CD14-positive monocyte (primary cell): ENCODE results near the gene ARL16. TPM values are rescaled to one million over a fixed set of nuclear protein-coding genes. Genes with fewer than 3 reads are reported as not detected.

ENCODE experiments used
- DNase-seq, 3 donors: peaks; one replicate each; pipeline ENCODE4 v3.0.0-alpha.2; 2011 to 2022
- H2AFZ ChIP-seq: 2 replicates; pipeline ENCODE4 v1.6.0; 2012; ENCODE audit warnings: mild to moderate bottlenecking, low read depth, low read length, inconsistent platforms; ENCODE audit not compliant: insufficient read depth, poor library complexity, severe bottlenecking
- H3K27ac ChIP-seq, 2 donors: 1 replicate in 1 of 2; 2 replicates in 1 of 2; pipeline ENCODE4 v1.5.1; 2012 to 2013; ENCODE audit warnings: low read length in 2 of 2, control low read depth in 1 of 2, inconsistent platforms in 1 of 2, low read depth in 1 of 2, mild to moderate bottlenecking in 1 of 2
- H3K27me3 ChIP-seq, 2 donors: one replicate each; pipeline versions ENCODE4 v1.6.0 to v1.6.1; 2011 to 2013; ENCODE audit warnings: low read length in 2 of 2; ENCODE audit not compliant: control insufficient read depth in 2 of 2, insufficient read depth in 2 of 2
- H3K36me3 ChIP-seq, 2 donors: replicated peaks in 1 of 2; 1 replicate in 1 of 2; 2 replicates in 1 of 2; pipeline versions ENCODE4 v1.5.1 to v1.6.1; 2012 to 2013; ENCODE audit warnings: low read length in 2 of 2, control low read depth in 1 of 2, inconsistent platforms in 1 of 2, mild to moderate bottlenecking in 1 of 2; ENCODE audit not compliant: insufficient read depth in 2 of 2, control insufficient read depth in 1 of 2
- H3K4me1 ChIP-seq, 2 donors: 1 replicate in 1 of 2; 2 replicates in 1 of 2; pipeline versions ENCODE4 v1.5.1 to v1.6.1; 2012 to 2013; ENCODE audit warnings: low read length in 2 of 2, control low read depth in 1 of 2, inconsistent platforms in 1 of 2, mild to moderate bottlenecking in 1 of 2, moderate library complexity in 1 of 2; ENCODE audit not compliant: insufficient read depth in 2 of 2, control insufficient read depth in 1 of 2
- H3K4me2 ChIP-seq: replicated peaks from 2 replicates; pipeline ENCODE3; 2012; ENCODE audit warnings: low read length, moderate library complexity, mild to moderate bottlenecking; ENCODE audit not compliant: poor library complexity, severe bottlenecking; ENCODE audit errors: extremely low read depth
- H3K4me3 ChIP-seq, 3 experiments: fragments of 200-600 bp in 1 of 3; sonication (generic) in 1 of 3; replicated peaks in 1 of 3; 1 replicate in 2 of 3; 2 replicates in 1 of 3; pipeline ENCODE4 v1.5.1; 2011 to 2013; ENCODE audit warnings: low read length in 3 of 3, mild to moderate bottlenecking in 3 of 3, control low read depth in 2 of 3, low read depth in 2 of 3, inconsistent platforms in 1 of 3, moderate library complexity in 1 of 3
- H3K79me2 ChIP-seq: 2 replicates; pipeline ENCODE4 v1.6.0; 2012; ENCODE audit warnings: mild to moderate bottlenecking, control low read depth, inconsistent platforms, low read length, moderate library complexity; ENCODE audit not compliant: insufficient read depth
- H3K9ac ChIP-seq: 2 replicates; pipeline ENCODE4 v1.6.0; 2017; ENCODE audit warnings: low read length, mild to moderate bottlenecking; ENCODE audit not compliant: insufficient read depth, poor library complexity, severe bottlenecking
- H3K9me3 ChIP-seq, 2 donors: replicated peaks in 1 of 2; 1 replicate in 1 of 2; 2 replicates in 1 of 2; pipeline versions ENCODE4 v1.5.1 to v1.6.1; 2012 to 2013; ENCODE audit warnings: low read length in 2 of 2, control low read depth in 1 of 2; ENCODE audit not compliant: control insufficient read depth in 1 of 2, insufficient read depth in 1 of 2
- H4K20me1 ChIP-seq: 2 replicates; pipeline ENCODE4 v1.6.0; 2012; ENCODE audit warnings: mild to moderate bottlenecking, low read length, control low read depth, moderate library complexity; ENCODE audit not compliant: insufficient read depth
- H3K27ac Mint-ChIP-seq, 7 donors: one replicate each; pipeline ENCODE4 v1.8.0; 2020; ENCODE audit warnings: mild to moderate bottlenecking in 7 of 7, mixed read lengths in 7 of 7, moderate library complexity in 6 of 7, inconsistent platforms in 2 of 7
- H3K27me3 Mint-ChIP-seq, 3 donors: one replicate each; pipeline ENCODE4 v1.8.0; 2021 to 2022; ENCODE audit warnings: low read depth in 3 of 3, mild to moderate bottlenecking in 3 of 3, mixed read lengths in 3 of 3, moderate library complexity in 3 of 3, inconsistent platforms in 1 of 3
- H3K36me3 Mint-ChIP-seq, 2 donors: one replicate each; pipeline ENCODE4 v1.8.0; 2020; ENCODE audit warnings: mixed read lengths in 2 of 2, inconsistent platforms in 1 of 2, mild to moderate bottlenecking in 1 of 2
- H3K4me1 Mint-ChIP-seq: one replicate; pipeline ENCODE4 v1.8.0; 2020; ENCODE audit warnings: mild to moderate bottlenecking, mixed read lengths
- H3K4me3 Mint-ChIP-seq, 2 donors: one replicate each; pipeline ENCODE4 v1.8.0; 2020; ENCODE audit warnings: mild to moderate bottlenecking in 2 of 2, mixed read lengths in 2 of 2, moderate library complexity in 1 of 2
- H3K9me3 Mint-ChIP-seq, 7 donors: one replicate each; pipeline ENCODE4 v1.8.0; 2020 to 2022; ENCODE audit warnings: mixed read lengths in 7 of 7, mild to moderate bottlenecking in 6 of 7, moderate library complexity in 6 of 7, inconsistent platforms in 2 of 7
- WGBS: methylation state at CpG from one replicate; pipeline ENCODE4 v1.1.5; 2013; ENCODE audit warnings: missing lambda C conversion rate; ENCODE audit not compliant: insufficient coverage; 5-methylcytosine and 5-hydroxymethylcytosine counted together
- intact Hi-C, 2 donors: fragments of 100-400 bp; cut with micrococcal nuclease; formaldehyde crosslinking; loops; one replicate each; pipeline versions ENCODE4 v1.15.0 to v1.15.1; 2023
- polyA plus RNA-seq, 3 donors: library from polyadenylated mRNA; depleted of rRNA in 1 of 3; unstranded in 2 of 3; stranded (reverse) in 1 of 3; fragments of 300-500 nt in 2 of 3; fragments of >200 nt in 1 of 3; fragmentation: Illumina TruSeq in 2 of 3; gene quantifications; 1 replicate in 2 of 3; 2 replicates in 1 of 3; pipeline ENCODE4 v1.2.3, GENCODE V29; 2012 to 2021
- TF ChIP-seq, protein P1 (sequence below): fragments of 200-600 bp; IDR thresholded peaks from one replicate; pipeline ENCODE4 v1.8.0; 2022; ENCODE audit warnings: antibody characterized with exemption, mild to moderate bottlenecking

The ARL16 gene
- polyA plus RNA-seq, 3 donors: 17.6 to 43.0 (median 28.7) TPM

DNA sequence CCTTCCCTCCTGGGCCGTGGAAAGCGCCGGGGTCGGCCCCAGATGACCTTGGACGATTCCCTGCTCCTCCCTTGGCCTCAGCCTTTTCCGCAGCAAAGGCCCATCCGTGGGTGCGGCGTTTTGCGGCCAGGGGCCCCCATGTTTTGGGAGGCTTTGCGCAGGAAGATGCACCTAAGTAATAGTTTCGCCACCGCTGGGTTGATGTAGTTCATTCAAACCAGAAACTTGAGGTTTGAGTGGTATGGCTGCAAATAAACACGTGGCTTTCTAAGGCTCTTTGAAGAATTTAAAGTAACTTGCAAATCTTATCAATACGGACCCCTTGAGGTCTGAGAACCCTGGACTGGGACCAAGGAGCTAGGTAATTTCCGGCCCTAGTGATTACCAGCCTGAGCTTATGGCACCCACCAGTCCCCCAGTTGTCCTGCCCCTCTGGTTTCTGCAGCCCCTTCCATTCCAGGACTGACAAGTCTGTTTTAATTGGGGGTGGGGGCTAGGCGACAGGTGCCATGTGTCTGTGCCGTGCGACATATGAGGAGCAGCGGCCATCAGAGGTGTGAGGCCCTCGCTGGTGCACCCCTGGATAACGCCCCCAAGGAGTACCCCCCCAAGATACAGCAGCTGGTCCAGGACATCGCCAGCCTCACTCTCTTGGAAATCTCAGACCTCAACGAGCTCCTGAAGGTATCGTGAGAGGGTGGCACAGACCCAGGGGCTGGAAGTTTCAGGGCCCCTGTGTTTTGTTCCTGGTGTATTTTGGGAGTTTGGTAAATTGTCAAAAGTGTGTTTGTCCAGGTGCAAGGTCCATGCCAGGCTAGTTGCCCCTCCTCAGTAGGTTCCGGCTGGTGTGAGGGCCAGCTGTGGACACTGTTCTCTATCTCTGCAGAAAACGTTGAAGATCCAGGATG lies 20.4 kb upstream of the ARL16 start:
- intact Hi-C loops: loop anchor here (1.0 to 5.0 kb wide), 3 partner anchors 20 to 37 kb away; partner anchors contain the start of genes ARL16 (in 1 of the 2), CCDC137 (in 1 of the 2), HGS (in 1 of the 2) and OXLD1 (in 1 of the 2)
- no peak for DNase-seq

More for the DNA sequence above, 20.4 kb upstream of the ARL16 start:
- Histone ChIP-seq H3K4me3 (peak overlapping the region; percentile 67 to 89 (median 84)), H3K36me3 (peaks cover 34 to 53% of the 10 kb centered on the region in 2 donors), H3K4me2 (peak overlapping the region; percentile 86), H3K9ac (peak overlapping the region; percentile 97), H4K20me1 (peaks cover 31% of the 10 kb centered on the region), H3K27me3 (no peaks in the 10 kb centered on the region), H3K27ac (peak overlapping the region in 1 of 2 donors; percentile 97), H3K4me1 (peaks cover 22 to 32% of the 10 kb centered on the region in 2 donors), H3K9me3 (no peaks in the 10 kb centered on the region), H3K79me2 (peaks cover 55% of the 10 kb centered on the region), H2AFZ (peak overlapping the region; percentile 96)
- H3K36me3 Mint-ChIP-seq: peaks cover 35 to 66% of the 10 kb centered on the region in 2 donors
- TF ChIP-seq, protein P1, sequence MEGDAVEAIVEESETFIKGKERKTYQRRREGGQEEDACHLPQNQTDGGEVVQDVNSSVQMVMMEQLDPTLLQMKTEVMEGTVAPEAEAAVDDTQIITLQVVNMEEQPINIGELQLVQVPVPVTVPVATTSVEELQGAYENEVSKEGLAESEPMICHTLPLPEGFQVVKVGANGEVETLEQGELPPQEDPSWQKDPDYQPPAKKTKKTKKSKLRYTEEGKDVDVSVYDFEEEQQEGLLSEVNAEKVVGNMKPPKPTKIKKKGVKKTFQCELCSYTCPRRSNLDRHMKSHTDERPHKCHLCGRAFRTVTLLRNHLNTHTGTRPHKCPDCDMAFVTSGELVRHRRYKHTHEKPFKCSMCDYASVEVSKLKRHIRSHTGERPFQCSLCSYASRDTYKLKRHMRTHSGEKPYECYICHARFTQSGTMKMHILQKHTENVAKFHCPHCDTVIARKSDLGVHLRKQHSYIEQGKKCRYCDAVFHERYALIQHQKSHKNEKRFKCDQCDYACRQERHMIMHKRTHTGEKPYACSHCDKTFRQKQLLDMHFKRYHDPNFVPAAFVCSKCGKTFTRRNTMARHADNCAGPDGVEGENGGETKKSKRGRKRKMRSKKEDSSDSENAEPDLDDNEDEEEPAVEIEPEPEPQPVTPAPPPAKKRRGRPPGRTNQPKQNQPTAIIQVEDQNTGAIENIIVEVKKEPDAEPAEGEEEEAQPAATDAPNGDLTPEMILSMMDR: no peak
- peak overlapping the region in 6 of 7 donors; percentile 42 to 93 (median 74) for H3K27ac Mint-ChIP-seq
- H3K9me3 Mint-ChIP-seq: peaks cover 0 to 2% (median 0%) of the 10 kb centered on the region in 7 donors
- H3K4me1 Mint-ChIP-seq: peaks cover 29% of the 10 kb centered on the region
- peak overlapping the region; percentile 70 to 78 for H3K4me3 Mint-ChIP-seq
- 23% methylated on average over 21 of the region's 27 CpGs for WGBS
- H3K27me3 Mint-ChIP-seq: peaks cover 0 to 5% (median 0%) of the 10 kb centered on the region in 3 donors
